ENCODE measurements around the gene BRWD1. TPM values are rescaled to one million over a fixed set of nuclear protein-coding genes. Genes with fewer than 3 reads are reported as not detected.
A peak's percentile ranks its signal among the peaks of the same experiment; 100 is the strongest.

The BRWD1 gene
- total RNA-seq, 1 experiment from 2014 or later = 31.2 TPM

DNA sequence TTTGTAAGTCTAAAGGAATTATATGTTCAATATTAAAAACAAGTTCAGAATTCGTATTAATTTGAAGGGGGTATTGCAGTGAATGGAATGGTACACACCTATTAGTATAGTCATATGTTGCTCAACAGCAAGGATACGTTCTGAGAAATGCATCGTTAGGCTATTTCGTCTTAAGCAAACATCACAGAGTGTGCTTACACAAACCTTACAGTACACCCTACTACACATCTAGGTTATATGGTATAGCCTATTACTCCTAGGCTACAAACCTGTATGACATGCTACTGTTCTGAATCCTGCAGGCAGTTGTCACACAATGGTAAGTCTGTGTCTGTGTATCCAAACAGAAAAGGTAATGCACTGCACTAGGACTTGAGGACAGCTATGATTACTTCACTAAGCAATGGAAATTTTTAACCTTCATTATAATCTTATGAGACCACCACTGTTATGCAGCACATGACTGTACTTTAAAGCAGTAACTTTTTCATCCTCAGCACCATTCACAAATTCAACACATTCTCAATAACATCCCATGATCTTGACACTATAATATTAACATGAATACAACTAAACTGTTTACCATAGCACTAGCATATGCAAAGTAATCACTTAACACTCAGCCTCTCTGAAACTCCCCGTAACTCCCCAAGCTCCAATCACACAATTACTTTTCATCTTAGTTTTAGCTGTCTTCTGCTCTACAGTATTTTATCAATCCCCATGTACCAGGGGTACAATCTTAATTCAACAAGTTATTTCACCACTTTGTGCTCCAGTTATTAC, 115.8 kb downstream of the BRWD1 start:
- DNase-seq (ENCODE audit: low spot score) = no peak

- no peak for DNase-seq (ENCODE audit: low spot score)
These were observed 116.6 kb downstream of the BRWD1 start for GRCh38 chr21:39196838-39197237.

DNA sequence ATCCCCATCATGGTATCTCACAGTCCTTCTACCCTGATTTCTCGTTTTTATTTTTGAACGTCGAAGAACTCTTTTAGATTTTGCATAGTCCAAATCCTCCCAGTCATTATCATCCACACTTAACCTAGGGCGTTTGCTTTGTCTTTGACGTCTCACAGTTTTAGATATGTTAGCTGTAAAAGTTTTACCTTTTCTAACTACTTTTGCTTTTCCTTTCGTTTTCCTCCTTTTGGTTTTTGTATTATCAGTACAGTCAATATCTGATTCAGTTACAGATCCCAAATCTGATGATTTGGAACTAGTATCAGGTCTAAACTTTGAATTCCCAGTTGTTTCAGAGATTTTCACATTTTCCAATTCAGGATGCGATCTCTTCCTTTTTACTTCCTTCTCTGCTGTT, 117.1 kb downstream of the BRWD1 start:
- DNase-seq (ENCODE audit: low spot score) = no peak

GRCh38 chr21:39193380-39193779, 120.1 kb downstream of the BRWD1 start:
- DNase-seq (ENCODE audit: low spot score) = no peak

GRCh38 chr21:39189857-39190604, 123.4 kb downstream of the BRWD1 start:
- DNase-seq (ENCODE audit: low spot score) = no peak

GRCh38 chr21:39188521-39189139, 124.8 kb downstream of the BRWD1 start:
- DNase-seq (ENCODE audit: low spot score) = no peak

GRCh38 chr21:39187141-39187540, 126.3 kb downstream of the BRWD1 start:
- DNase-seq (ENCODE audit: low spot score) = no peak

DNA sequence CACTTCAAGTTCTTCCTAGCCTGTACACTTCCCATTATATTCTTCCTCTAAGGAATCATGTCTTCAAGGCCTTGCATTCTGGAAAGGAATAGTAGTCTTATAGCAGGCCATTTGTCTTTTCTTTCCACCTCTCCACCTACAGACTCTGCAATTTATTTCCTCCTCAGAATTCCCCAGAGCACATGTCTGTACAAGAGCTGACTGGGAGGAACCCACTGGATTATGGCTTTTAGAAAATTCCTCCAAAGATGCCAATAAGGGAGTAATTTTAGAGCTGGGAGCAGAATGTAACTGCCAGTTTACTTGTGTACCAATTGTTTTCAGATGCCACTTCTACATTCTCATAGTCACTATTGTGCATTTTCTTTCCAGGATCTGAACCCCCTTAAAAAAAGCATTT, 126.8 kb downstream of the BRWD1 start:
- no peak for DNase-seq (ENCODE audit: low spot score)

- no peak for DNase-seq (ENCODE audit: low spot score)
These were observed 128.3 kb downstream of the BRWD1 start for GRCh38 chr21:39185157-39185556.

GRCh38 chr21:39184050-39184980, 129.1 kb downstream of the BRWD1 start:
- DNase-seq (ENCODE audit: low spot score) = no peak

DNA sequence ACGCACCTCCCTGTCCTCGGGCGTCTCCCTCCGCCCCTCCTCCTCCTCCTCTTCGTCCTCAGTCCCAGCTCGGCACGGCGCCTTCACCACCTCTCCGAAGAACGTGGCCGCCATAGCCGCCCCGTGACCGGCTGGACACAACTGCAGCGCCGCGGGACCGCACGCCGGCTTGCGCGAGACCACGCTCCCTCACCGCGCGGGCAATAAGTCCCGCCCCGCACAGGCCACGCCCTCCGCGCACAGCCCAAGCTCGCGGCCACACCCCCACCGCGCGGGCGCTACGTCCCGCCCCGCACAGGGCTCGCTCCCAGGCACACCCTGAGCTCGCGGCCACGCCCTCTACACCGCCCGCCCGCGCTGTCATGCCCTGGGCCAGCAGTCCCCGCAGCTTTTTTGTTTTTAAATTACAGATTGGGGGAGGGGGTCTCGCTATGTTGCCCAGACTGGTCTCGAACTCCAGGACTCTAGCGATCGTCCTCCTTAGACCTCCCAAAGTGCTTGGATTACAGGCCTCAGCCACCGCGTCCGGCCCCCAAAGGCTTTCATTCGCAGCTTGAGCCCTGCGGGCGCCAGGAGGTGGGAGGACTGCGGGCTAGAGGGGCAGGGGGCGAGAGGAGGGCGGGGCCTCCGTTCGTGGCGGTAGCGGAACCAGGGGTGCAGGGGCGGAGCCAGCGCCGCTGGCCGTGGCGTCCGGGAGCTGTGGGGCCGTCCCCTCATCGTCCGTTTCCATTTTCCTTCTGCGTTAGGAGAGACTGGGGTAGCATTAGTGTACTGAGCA, 130.0 kb downstream of the BRWD1 start, which contains the start of gene PSMG1:
Gene PSMG1 (minus strand): TSS at position 180 of the 778 bp plus-strand sequence. CDS start 66 bp downstream, at position 114.
- DNase-seq (ENCODE audit: low spot score) = peak; percentile 95

- DNase-seq (ENCODE audit: low spot score) = no peak
These were observed 130.8 kb downstream of the BRWD1 start for GRCh38 chr21:39182484-39183271.

DNA sequence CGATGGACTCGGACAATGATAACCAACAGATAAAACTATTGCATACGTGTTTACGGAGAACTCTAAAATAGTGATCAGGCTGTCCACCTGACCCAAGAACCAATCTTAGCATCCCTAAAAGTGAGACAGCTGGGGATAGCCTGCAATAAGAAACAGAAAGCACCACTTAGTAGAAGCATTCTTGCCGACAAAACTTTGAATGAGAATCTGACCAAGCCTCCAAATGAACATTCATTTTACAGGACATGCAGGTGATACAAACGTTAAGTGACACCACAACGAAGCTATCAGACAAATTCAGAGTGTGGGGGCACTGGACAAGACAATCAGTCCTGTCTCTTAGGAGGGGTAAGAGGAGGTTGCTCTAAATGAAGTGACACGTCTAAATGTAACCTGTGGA, 131.4 kb downstream of the BRWD1 start:
- DNase-seq (ENCODE audit: low spot score) = no peak

DNA sequence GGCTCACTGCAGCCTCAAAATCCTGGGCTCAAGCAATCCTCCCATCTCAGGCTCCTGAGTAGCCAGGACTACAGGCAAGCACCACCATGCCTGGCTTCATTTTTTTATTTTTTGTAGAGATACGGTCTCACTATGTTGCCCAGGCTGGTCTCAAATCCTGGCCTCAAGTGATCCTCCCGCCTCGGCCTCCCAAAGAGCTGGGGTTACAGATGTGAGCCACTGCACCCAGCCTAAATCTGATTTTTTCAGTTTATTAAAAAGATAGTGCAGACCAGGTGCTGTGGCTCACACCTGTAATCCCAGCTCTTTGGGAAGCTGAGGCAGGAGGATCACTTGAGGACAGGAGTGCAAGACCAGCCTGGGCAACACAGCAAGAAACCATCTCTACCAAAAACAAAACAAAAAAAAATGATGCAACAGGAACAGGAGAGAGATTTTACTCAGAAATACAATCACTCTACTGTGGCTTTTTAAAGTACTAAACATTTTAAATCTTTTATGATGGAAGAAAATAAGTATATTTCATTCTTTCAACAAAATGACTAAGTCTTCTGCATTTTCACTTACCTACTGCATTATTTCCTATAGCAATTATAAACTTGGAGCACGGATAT, 132.1 kb downstream of the BRWD1 start:
- no peak for DNase-seq (ENCODE audit: low spot score)

GRCh38 chr21:39180429-39181019, 132.9 kb downstream of the BRWD1 start:
- no peak for DNase-seq (ENCODE audit: low spot score)

- no peak for DNase-seq (ENCODE audit: low spot score)
These were observed 135.0 kb downstream of the BRWD1 start for GRCh38 chr21:39178421-39178820.

GRCh38 chr21:39176271-39176709, 137.1 kb downstream of the BRWD1 start:
- no peak for DNase-seq (ENCODE audit: low spot score)

DNA sequence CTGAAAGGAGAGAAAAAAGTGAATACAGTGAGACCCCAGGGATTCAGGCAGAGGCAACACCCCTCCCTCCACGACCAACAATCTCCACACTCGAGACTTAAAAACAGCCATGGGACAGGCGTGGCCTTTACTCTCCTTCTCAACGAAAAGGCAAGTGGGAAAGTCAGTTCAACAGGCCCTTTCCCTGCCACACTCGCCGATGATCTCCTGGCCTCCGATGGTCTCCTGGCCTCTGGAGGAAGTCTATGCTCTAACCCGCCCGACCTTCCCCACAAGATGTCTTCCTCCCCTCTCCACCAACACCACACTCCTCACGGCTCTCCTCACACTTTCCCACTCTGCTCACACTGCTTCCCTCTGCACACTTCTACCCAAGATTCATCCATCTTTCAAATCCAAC, 137.8 kb downstream of the BRWD1 start:
- no peak for DNase-seq (ENCODE audit: low spot score)

GRCh38 chr21:39175154-39175553, 138.3 kb downstream of the BRWD1 start:
- DNase-seq (ENCODE audit: low spot score) = no peak
